Activated CD8-positive, alpha-beta T cell treated with anti-CD3 and anti-CD28 coated beads for 36 hours (primary cell): ENCODE data around the gene MICAL3. TPM values are rescaled to one million over a fixed set of nuclear protein-coding genes. Genes with fewer than 3 reads are reported as not detected.
"Not testable (repeated sequence)": the region's sequence is repeated elsewhere in the genome, so short reads cannot be mapped to it uniquely, and the experiment has no call there.

Experiments used
- ATAC-seq: fragments of 200-7000 bp; cut with Tn5 transposase; one replicate; pipeline ENCODE4 v1.10.0; 2021; ENCODE audit warnings: mild to moderate bottlenecking, moderate library complexity
- CTCF ChIA-PET: fragments of 350-600 bp; sonication (Branson Sonifier 250); formaldehyde crosslinking; loops from one replicate; lab custom pipeline; 2021; ENCODE audit warnings: antibody characterized with exemption; lab: Charles Lee
- POLR2A ChIA-PET: fragments of 350-600 bp; sonication (Branson Sonifier 250); formaldehyde crosslinking; loops from one replicate; lab custom pipeline; 2021; ENCODE audit warnings: antibody characterized with exemption; lab: Charles Lee
- DNase-seq: peaks from one replicate; pipeline ENCODE4 v3.0.0-alpha.2; 2020
- H3K27ac Mint-ChIP-seq: one replicate; pipeline ENCODE4 v1.8.0; 2021; ENCODE audit warnings: mild to moderate bottlenecking, mixed read lengths
- H3K27me3 Mint-ChIP-seq: one replicate; pipeline ENCODE4 v1.8.0; 2021; ENCODE audit warnings: mixed read lengths
- H3K36me3 Mint-ChIP-seq: one replicate; pipeline ENCODE4 v1.8.0; 2021; ENCODE audit warnings: low read depth, mixed read lengths
- H3K4me1 Mint-ChIP-seq: one replicate; pipeline ENCODE4 v1.8.0; 2021; ENCODE audit warnings: low read depth, mixed read lengths
- H3K4me3 Mint-ChIP-seq: one replicate; pipeline ENCODE4 v1.8.0; 2021; ENCODE audit warnings: mild to moderate bottlenecking, moderate library complexity, mixed read lengths
- H3K9me3 Mint-ChIP-seq: one replicate; pipeline ENCODE4 v1.8.0; 2021; ENCODE audit warnings: mixed read lengths
- intact Hi-C: fragments of 100-400 bp; cut with micrococcal nuclease; formaldehyde crosslinking; loops from one replicate; pipeline ENCODE4 v1.10.0; 2022
- total RNA-seq, 2 experiments: library from RNA; stranded (reverse); gene quantifications; one replicate each; pipeline ENCODE4 v1.2.3, GENCODE V29; 2021
- TF ChIP-seq, protein P1 (sequence below): fragments of 200-600 bp; IDR thresholded peaks from one replicate; pipeline ENCODE4 v1.8.0; 2022; ENCODE audit warnings: antibody characterized with exemption, mild to moderate bottlenecking

MICAL3 gene
- total RNA-seq, 2 experiments from 2014 or later: 31.6 to 32.4 TPM

DNA sequence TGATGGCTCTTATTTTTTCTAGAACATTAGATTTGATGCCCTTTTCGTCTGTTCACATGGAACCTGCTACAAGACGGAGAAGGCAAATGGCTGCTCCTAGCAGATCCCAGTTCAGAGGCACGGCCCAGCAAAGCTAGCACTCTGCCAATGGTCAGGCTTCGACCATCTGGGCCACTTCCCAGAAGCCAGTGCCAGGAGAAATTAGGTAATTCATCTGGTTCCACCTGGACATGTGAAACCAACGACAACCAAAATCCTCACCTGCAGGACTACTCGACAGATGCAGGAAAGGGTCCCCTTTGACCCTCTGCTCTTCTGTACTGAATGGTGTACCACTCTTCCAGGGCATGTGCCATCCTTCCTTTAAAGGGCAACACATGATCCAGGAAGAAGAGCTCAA lies 25.4 kb downstream of the MICAL3 start:
- peaks cover 6% of the 10 kb centered on the region for H3K27me3 Mint-ChIP-seq
- H3K4me1 Mint-ChIP-seq: peaks cover 42% of the 10 kb centered on the region
- ATAC-seq: no peak
- H3K4me3 Mint-ChIP-seq: no peak overlapping the region
- intact Hi-C loops: no loop called here
- ChIA-PET POLR2A (no interaction called here), CTCF (interaction anchor here (1.5 to 2.9 kb wide), 3 partner anchors 25 to 256 kb away, joined by 4 to 14 read pairs (median 7); partner anchors contain the start of gene MICAL3)
- no peaks in the 10 kb centered on the region for H3K9me3 Mint-ChIP-seq
- TF ChIP-seq, protein P1, sequence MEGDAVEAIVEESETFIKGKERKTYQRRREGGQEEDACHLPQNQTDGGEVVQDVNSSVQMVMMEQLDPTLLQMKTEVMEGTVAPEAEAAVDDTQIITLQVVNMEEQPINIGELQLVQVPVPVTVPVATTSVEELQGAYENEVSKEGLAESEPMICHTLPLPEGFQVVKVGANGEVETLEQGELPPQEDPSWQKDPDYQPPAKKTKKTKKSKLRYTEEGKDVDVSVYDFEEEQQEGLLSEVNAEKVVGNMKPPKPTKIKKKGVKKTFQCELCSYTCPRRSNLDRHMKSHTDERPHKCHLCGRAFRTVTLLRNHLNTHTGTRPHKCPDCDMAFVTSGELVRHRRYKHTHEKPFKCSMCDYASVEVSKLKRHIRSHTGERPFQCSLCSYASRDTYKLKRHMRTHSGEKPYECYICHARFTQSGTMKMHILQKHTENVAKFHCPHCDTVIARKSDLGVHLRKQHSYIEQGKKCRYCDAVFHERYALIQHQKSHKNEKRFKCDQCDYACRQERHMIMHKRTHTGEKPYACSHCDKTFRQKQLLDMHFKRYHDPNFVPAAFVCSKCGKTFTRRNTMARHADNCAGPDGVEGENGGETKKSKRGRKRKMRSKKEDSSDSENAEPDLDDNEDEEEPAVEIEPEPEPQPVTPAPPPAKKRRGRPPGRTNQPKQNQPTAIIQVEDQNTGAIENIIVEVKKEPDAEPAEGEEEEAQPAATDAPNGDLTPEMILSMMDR: no peak
- DNase-seq: no peak
- H3K27ac Mint-ChIP-seq: no peak overlapping the region
- peaks cover 2% of the 10 kb centered on the region for H3K36me3 Mint-ChIP-seq

DNA sequence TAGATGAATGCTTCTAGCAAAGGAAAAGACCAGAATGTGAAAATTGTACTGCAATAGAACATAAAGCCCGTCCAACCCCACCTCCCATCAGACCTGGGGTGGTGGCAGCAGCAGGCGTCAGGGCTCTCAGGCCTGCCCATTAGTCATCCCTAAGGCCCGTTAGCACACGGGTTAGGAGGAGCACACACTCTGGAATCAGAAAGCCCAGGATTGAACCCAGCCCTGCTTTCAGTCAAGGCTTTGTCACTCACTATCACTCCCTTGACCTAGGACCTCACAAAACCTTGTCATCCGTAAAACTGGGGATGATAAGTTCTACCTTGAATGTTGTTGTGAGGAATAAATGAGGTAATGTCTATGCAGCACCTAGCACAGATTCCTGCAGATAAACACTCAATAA lies 26.9 kb downstream of the MICAL3 start:
- no peak for ATAC-seq
- TF ChIP-seq, protein P1: no peak
- Mint-ChIP-seq H3K4me3 (no peak overlapping the region), H3K27ac (peak overlapping the region; percentile 73), H3K36me3 (peaks cover 2% of the 10 kb centered on the region), H3K27me3 (peaks cover 2% of the 10 kb centered on the region), H3K9me3 (no peaks in the 10 kb centered on the region), H3K4me1 (peaks cover 40% of the 10 kb centered on the region)
- ChIA-PET CTCF (no interaction called here), POLR2A (no interaction called here)
- intact Hi-C loops: no loop called here
- no peak for DNase-seq

DNA sequence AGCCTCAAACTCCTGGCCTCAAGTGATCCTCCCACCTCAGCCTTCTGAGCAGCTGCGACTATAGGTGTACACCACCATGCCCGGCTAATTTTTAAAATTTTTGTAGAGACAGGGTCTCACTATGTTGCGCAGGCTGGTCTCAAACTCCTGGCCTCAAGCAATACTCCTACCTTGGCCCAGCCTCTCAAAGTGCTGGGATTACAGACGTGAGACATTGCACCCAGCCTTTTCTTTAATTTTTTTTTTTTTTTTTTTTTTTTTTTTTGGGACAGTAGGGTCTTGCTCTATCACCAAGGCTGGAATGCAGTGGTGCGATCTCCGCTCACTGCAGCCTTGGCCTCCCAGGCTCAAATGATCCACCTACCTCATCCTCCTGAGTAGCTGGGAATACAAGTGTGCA lies 29.1 kb downstream of the MICAL3 start:
- DNase-seq, intact Hi-C loops, H3K27ac Mint-ChIP-seq, H3K9me3 Mint-ChIP-seq, POLR2A ChIA-PET, H3K27me3 Mint-ChIP-seq, ATAC-seq, H3K4me3 Mint-ChIP-seq, H3K36me3 Mint-ChIP-seq: not testable (repeated sequence)
- peaks cover 33% of the 10 kb centered on the region for H3K4me1 Mint-ChIP-seq
- CTCF ChIA-PET: interaction anchor here (1.9 kb wide), 1 partner anchor 165 kb away, joined by 11 read pairs; no protein-coding TSS in a partner anchor

DNA sequence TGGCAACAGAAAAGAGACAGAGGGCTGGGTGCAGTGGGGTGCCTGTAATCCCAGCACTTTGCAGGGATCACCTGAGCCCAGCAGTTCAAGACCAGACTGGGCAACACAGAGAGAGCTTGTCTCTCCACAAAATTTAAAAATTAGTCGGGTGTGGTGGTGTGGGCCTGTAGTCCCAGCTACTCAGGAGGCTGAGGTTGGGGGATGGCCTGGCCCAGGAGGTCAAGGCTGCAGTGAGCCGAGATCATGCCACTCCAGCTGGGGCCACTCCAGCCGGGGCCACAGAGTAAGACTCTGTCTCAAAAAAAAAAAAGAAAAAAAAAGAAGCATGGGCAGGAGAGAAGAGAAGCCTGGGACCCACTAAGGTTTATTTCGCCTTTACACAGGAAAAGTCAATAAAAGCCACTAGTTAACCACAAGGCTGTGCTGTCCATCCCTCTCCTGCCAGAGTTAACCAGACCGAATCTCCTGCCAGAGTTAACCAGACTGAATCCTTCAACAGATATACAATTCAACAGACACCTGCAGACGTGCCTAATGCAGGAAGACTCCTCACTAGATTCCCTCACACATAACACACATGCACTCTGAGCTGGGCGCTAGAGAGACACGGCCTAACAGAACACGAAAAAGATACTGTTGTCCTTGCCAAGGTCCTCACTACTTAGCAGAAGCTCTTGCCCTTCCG lies 29.8 kb downstream of the MICAL3 start:
- H3K9me3 Mint-ChIP-seq: no peaks in the 10 kb centered on the region
- DNase-seq (no peak), ATAC-seq (no peak)
- no peak overlapping the region for H3K27ac Mint-ChIP-seq
- H3K27me3 Mint-ChIP-seq: no peaks in the 10 kb centered on the region
- CTCF ChIA-PET: no interaction called here
- peaks cover 26% of the 10 kb centered on the region for H3K4me1 Mint-ChIP-seq
- no peaks in the 10 kb centered on the region for H3K36me3 Mint-ChIP-seq
- TF ChIP-seq, protein P1: no peak
- POLR2A ChIA-PET: no interaction called here
- intact Hi-C loops: no loop called here
- no peak overlapping the region for H3K4me3 Mint-ChIP-seq

DNA sequence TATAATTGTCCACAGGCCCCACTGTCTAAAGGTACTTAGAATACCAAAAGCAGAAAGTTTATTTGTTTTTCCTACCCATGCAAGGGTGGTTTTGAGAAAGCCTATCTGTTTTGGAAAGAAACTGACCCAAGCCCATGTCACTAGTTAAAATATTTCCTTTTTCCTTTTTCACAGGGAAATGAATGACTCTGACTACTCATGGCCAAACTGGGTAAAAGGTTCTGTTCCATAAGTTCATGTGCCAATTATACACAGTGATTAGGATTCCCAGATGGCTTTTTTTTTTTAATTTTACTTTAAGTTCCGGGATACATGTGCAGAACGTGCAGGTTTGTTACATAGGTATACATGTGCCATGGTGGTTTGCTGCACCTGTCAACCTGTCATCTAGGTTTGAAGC lies 31.4 kb downstream of the MICAL3 start:
- H3K4me1 Mint-ChIP-seq: peaks cover 28% of the 10 kb centered on the region
- DNase-seq, intact Hi-C loops, H3K27me3 Mint-ChIP-seq, POLR2A ChIA-PET, H3K4me3 Mint-ChIP-seq, H3K9me3 Mint-ChIP-seq, H3K27ac Mint-ChIP-seq, H3K36me3 Mint-ChIP-seq, CTCF ChIA-PET, ATAC-seq: not testable (repeated sequence)

DNA sequence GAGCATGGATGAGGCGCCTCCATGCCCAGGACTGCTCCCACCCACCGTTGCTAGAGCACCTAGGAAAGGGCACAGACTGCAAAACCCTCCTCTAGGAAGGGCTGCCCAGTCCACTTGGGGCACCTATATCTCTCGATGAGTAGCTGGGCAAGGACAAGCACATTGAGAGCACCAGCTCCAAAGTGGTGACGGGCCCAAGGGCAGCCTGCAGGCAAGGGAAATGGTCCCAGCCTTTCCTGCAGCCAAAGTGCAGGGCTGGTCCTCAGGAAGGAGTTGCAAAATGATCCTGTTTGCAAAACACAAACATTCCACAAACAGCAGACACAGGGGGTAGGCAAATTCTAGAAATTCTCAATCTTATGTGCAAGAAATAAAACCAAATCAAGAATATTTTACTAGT lies 32.4 kb downstream of the MICAL3 start:
- not testable (repeated sequence) for DNase-seq

More for the DNA sequence above, 32.4 kb downstream of the MICAL3 start:
- intact Hi-C loops, H3K4me3 Mint-ChIP-seq, POLR2A ChIA-PET, CTCF ChIA-PET, ATAC-seq, H3K9me3 Mint-ChIP-seq, H3K27ac Mint-ChIP-seq, H3K27me3 Mint-ChIP-seq, H3K36me3 Mint-ChIP-seq: not testable (repeated sequence)
- H3K4me1 Mint-ChIP-seq: peaks cover 18% of the 10 kb centered on the region
